CD4-positive, alpha-beta T cell (primary cell): ENCODE measurements around the gene HSD17B2. TPM values are rescaled to one million over a fixed set of nuclear protein-coding genes. Genes with fewer than 3 reads are reported as not detected.

ENCODE experiments used
- ATAC-seq: fragments of 200-7000 bp; cut with Tn5 transposase; one replicate; pipeline ENCODE4 v1.10.0; 2022; ENCODE audit warnings: mild to moderate bottlenecking; ENCODE audit not compliant: poor library complexity
- CTCF ChIA-PET: fragments of 350-600 bp; sonication (Branson Sonifier 250); formaldehyde crosslinking; loops from one replicate; lab custom pipeline; 2021; ENCODE audit warnings: antibody characterized with exemption, inconsistent platforms; lab: Charles Lee
- POLR2A ChIA-PET: fragments of 350-600 bp; sonication (Branson Sonifier 250); formaldehyde crosslinking; loops from one replicate; lab custom pipeline; 2021; ENCODE audit warnings: antibody characterized with exemption, inconsistent platforms; lab: Charles Lee
- DNase-seq, 14 experiments: peaks; one replicate each; pipeline ENCODE4 v3.0.0-alpha.2; 2013 to 2020; ENCODE audit warnings: mixed read lengths in 2 of 14
- H3K27ac ChIP-seq, 2 donors: one replicate each; pipeline versions ENCODE4 v1.5.1 to v1.7.0; 2013; ENCODE audit warnings: low read length in 2 of 2, low read depth in 1 of 2, mild to moderate bottlenecking in 1 of 2
- H3K27me3 ChIP-seq, 2 experiments: 1 replicate in 1 of 2; 2 replicates in 1 of 2; pipeline versions ENCODE4 v1.6.1 to v1.7.0; 2013; ENCODE audit warnings: low read length in 2 of 2, control low read depth in 1 of 2, mild to moderate bottlenecking in 1 of 2, moderate library complexity in 1 of 2; ENCODE audit not compliant: insufficient read depth in 2 of 2, control insufficient read depth in 1 of 2
- H3K36me3 ChIP-seq: one replicate; pipeline ENCODE4 v1.6.1; 2013; ENCODE audit warnings: low read length, control low read depth; ENCODE audit not compliant: insufficient read depth
- H3K4me1 ChIP-seq: one replicate; pipeline ENCODE4 v1.6.1; 2013; ENCODE audit warnings: low read length, control low read depth; ENCODE audit not compliant: insufficient read depth
- H3K4me3 ChIP-seq: one replicate; pipeline ENCODE4 v1.5.1; 2013; ENCODE audit warnings: mild to moderate bottlenecking, low read length, moderate library complexity
- H3K9me3 ChIP-seq, 2 experiments: 1 replicate in 1 of 2; 2 replicates in 1 of 2; pipeline versions ENCODE4 v1.6.1 to v1.7.0; 2013; ENCODE audit warnings: low read length in 2 of 2, mild to moderate bottlenecking in 2 of 2, control low read depth in 1 of 2, moderate library complexity in 1 of 2; ENCODE audit not compliant: control insufficient read depth in 1 of 2, insufficient read depth in 1 of 2
- H3K27ac Mint-ChIP-seq: one replicate; pipeline ENCODE4 v1.8.0; 2020; ENCODE audit warnings: mixed read lengths
- H3K27me3 Mint-ChIP-seq: one replicate; pipeline ENCODE4 v1.8.0; 2021; ENCODE audit warnings: mixed read lengths
- H3K36me3 Mint-ChIP-seq: one replicate; pipeline ENCODE4 v1.8.0; 2021; ENCODE audit warnings: low read depth, mixed read lengths
- H3K4me1 Mint-ChIP-seq: one replicate; pipeline ENCODE4 v1.8.0; 2021; ENCODE audit warnings: low read depth, mixed read lengths
- H3K4me3 Mint-ChIP-seq: one replicate; pipeline ENCODE4 v1.8.0; 2020; ENCODE audit warnings: mild to moderate bottlenecking, mixed read lengths
- H3K9me3 Mint-ChIP-seq: one replicate; pipeline ENCODE4 v1.8.0; 2020; ENCODE audit warnings: mixed read lengths
- CTCF ChIP-seq: fragments of 200-600 bp; IDR thresholded peaks from one replicate; pipeline ENCODE4 v1.8.0; 2022; ENCODE audit warnings: antibody characterized with exemption, mild to moderate bottlenecking
- intact Hi-C, 2 experiments: fragments of 100-400 bp; cut with DNase I in 1 of 2; cut with micrococcal nuclease in 1 of 2; formaldehyde crosslinking; loops; one replicate each; pipeline versions ENCODE4 v1.15.1 to v1.9.0; 2023 to 2025; cut with DNase I, micrococcal nuclease
- total RNA-seq, 174 experiments: library from RNA in 2 of 174; stranded (reverse) in 2 of 174; gene quantifications; one replicate each; pipeline ENCODE4 v1.2.3 and lab custom pipeline; 2021 to 2026

HSD17B2 gene
- total RNA-seq, 2 experiments from 2014 or later = not detected

- no peak overlapping the region for H3K4me3 Mint-ChIP-seq
- intact Hi-C loops = no loop called here
- H3K4me1 Mint-ChIP-seq = no peaks in the 10 kb centered on the region
- peaks cover 3 to 9% of the 10 kb centered on the region in 2 experiments for H3K27me3 ChIP-seq
- ATAC-seq (no peak), DNase-seq (no peak)
- peaks cover 8% of the 10 kb centered on the region for H3K9me3 Mint-ChIP-seq
- H3K27ac ChIP-seq = no peak overlapping the region
- H3K4me3 ChIP-seq = no peak overlapping the region
- H3K36me3 Mint-ChIP-seq = no peaks in the 10 kb centered on the region
- no peaks in the 10 kb centered on the region for H3K4me1 ChIP-seq
- no peak for TF ChIP-seq CTCF
- H3K36me3 ChIP-seq = no peaks in the 10 kb centered on the region
- peaks cover 0 to 7% of the 10 kb centered on the region in 2 experiments for H3K9me3 ChIP-seq
- no peak overlapping the region for H3K27ac Mint-ChIP-seq
- ChIA-PET CTCF (no interaction called here), POLR2A (no interaction called here)
- peaks cover 60% of the 10 kb centered on the region for H3K27me3 Mint-ChIP-seq
These were observed 39.0 kb downstream of the HSD17B2 start for GRCh38 chr16:82074019-82074558.

GRCh38 chr16:82078125-82078524 lies 43.1 kb downstream of the HSD17B2 start:
- H3K27me3 ChIP-seq = peaks cover 0 to 4% of the 10 kb centered on the region in 2 experiments
- H3K27ac ChIP-seq = no peak overlapping the region
- H3K9me3 Mint-ChIP-seq = peaks cover 8% of the 10 kb centered on the region
- no peaks in the 10 kb centered on the region for H3K36me3 Mint-ChIP-seq
- no peak overlapping the region for H3K4me3 Mint-ChIP-seq
- no peaks in the 10 kb centered on the region for H3K4me1 Mint-ChIP-seq
- no peak overlapping the region for H3K4me3 ChIP-seq
- H3K4me1 ChIP-seq = no peaks in the 10 kb centered on the region
- ChIA-PET CTCF (no interaction called here), POLR2A (no interaction called here)
- no peak for TF ChIP-seq CTCF
- H3K36me3 ChIP-seq = no peaks in the 10 kb centered on the region
- peaks cover 47% of the 10 kb centered on the region for H3K27me3 Mint-ChIP-seq
- DNase-seq (no peak), ATAC-seq (no peak)
- peaks cover 0 to 5% of the 10 kb centered on the region in 2 experiments for H3K9me3 ChIP-seq
- H3K27ac Mint-ChIP-seq = no peak overlapping the region
- intact Hi-C loops = no loop called here

GRCh38 chr16:82079892-82080291 lies 44.8 kb downstream of the HSD17B2 start:
- no peak for TF ChIP-seq CTCF
- peaks cover 38% of the 10 kb centered on the region for H3K27me3 Mint-ChIP-seq
- H3K4me1 ChIP-seq = no peaks in the 10 kb centered on the region
- DNase-seq (no peak), ATAC-seq (no peak)
- no peak overlapping the region for H3K27ac Mint-ChIP-seq
- H3K36me3 Mint-ChIP-seq = no peaks in the 10 kb centered on the region
- no peak overlapping the region for H3K4me3 Mint-ChIP-seq
- ChIA-PET POLR2A (no interaction called here), CTCF (no interaction called here)
- H3K9me3 Mint-ChIP-seq = peaks cover 8% of the 10 kb centered on the region
- no peak overlapping the region for H3K4me3 ChIP-seq
- intact Hi-C loops = no loop called here
- no peaks in the 10 kb centered on the region for H3K36me3 ChIP-seq
- peaks cover 0 to 7% of the 10 kb centered on the region in 2 experiments for H3K27me3 ChIP-seq
- H3K4me1 Mint-ChIP-seq = no peaks in the 10 kb centered on the region
- H3K9me3 ChIP-seq = peaks cover 0 to 4% of the 10 kb centered on the region in 2 experiments
- H3K27ac ChIP-seq = no peak overlapping the region
